Measurements from ENCODE around the gene TIFAB.

Gene TIFAB

GRCh38 chr5:135465391-135466122, 13.4 kb upstream of the TIFAB start:
- Histone ChIP-seq H3K9me3 (ENCODE audit: severe bottlenecking) (no peaks in the 10 kb centered on the region), H3K27ac (no peak overlapping the region), H3K4me3 (ENCODE audit: low read depth, low read length) (no peak overlapping the region), H3K36me3 (no peaks in the 10 kb centered on the region), H3K27me3 (ENCODE audit: insufficient read depth, low read depth, severe bottlenecking) (no peaks in the 10 kb centered on the region)
- TF ChIP-seq CTCF (IDR thresholded peaks at IDR 0.05; ENCODE audit: low read depth, low read length): no peak
- DNase-seq: no peak

GRCh38 chr5:135462304-135462703, 10.2 kb upstream of the TIFAB start:
- no peaks in the 10 kb centered on the region for H3K27me3 ChIP-seq (ENCODE audit: insufficient read depth, low read depth, severe bottlenecking)
- H3K9me3 ChIP-seq (ENCODE audit: severe bottlenecking): no peaks in the 10 kb centered on the region
- DNase-seq: peak; percentile 93
- TF ChIP-seq CTCF (IDR thresholded peaks at IDR 0.05; ENCODE audit: low read depth, low read length): peak; percentile 85
- no peaks in the 10 kb centered on the region for H3K36me3 ChIP-seq
- no peak overlapping the region for H3K27ac ChIP-seq
- H3K4me3 ChIP-seq (ENCODE audit: low read depth, low read length): no peak overlapping the region

- no peak for DNase-seq
- no peaks in the 10 kb centered on the region for H3K27me3 ChIP-seq (ENCODE audit: insufficient read depth, low read depth, severe bottlenecking)
- no peak for TF ChIP-seq CTCF (IDR thresholded peaks at IDR 0.05; ENCODE audit: low read depth, low read length)
- H3K9me3 ChIP-seq (ENCODE audit: severe bottlenecking): no peaks in the 10 kb centered on the region
- H3K36me3 ChIP-seq: no peaks in the 10 kb centered on the region
- H3K27ac ChIP-seq: no peak overlapping the region
- no peak overlapping the region for H3K4me3 ChIP-seq (ENCODE audit: low read depth, low read length)
Observed at GRCh38 chr5:135461481-135462151, 9.5 kb upstream of the TIFAB start.

GRCh38 chr5:135460246-135461033, 8.3 kb upstream of the TIFAB start:
- no peaks in the 10 kb centered on the region for H3K9me3 ChIP-seq (ENCODE audit: severe bottlenecking)
- H3K27me3 ChIP-seq (ENCODE audit: insufficient read depth, low read depth, severe bottlenecking): no peaks in the 10 kb centered on the region
- H3K36me3 ChIP-seq: no peaks in the 10 kb centered on the region

GRCh38 chr5:135458921-135459331, 6.8 kb upstream of the TIFAB start:
- DNase-seq: no peak
- TF ChIP-seq CTCF (IDR thresholded peaks at IDR 0.05; ENCODE audit: low read depth, low read length): no peak

More at GRCh38 chr5:135460246-135461033, 8.3 kb upstream of the TIFAB start:
- Histone ChIP-seq H3K27ac (no peak overlapping the region), H3K4me3 (ENCODE audit: low read depth, low read length) (no peak overlapping the region)
- no peak for TF ChIP-seq CTCF (IDR thresholded peaks at IDR 0.05; ENCODE audit: low read depth, low read length)
- no peak for DNase-seq

More at GRCh38 chr5:135458921-135459331, 6.8 kb upstream of the TIFAB start:
- Histone ChIP-seq H3K4me3 (ENCODE audit: low read depth, low read length) (no peak overlapping the region), H3K27me3 (ENCODE audit: insufficient read depth, low read depth, severe bottlenecking) (no peaks in the 10 kb centered on the region), H3K9me3 (ENCODE audit: severe bottlenecking) (no peaks in the 10 kb centered on the region), H3K36me3 (no peaks in the 10 kb centered on the region), H3K27ac (no peak overlapping the region)
